ENCODE data around the gene ANKRD16. TPM values are rescaled to one million over a fixed set of nuclear protein-coding genes. Genes with fewer than 3 reads are reported as not detected.
"Not testable (repeated sequence)": the region's sequence is repeated elsewhere in the genome, so short reads cannot be mapped to it uniquely, and the experiment has no call there.

The ANKRD16 gene
- total RNA-seq, 1 donor from 2014 or later, result 6.2 TPM

GRCh38 chr10:5840314-5841307 is 49.1 kb downstream of the ANKRD16 start:
- intact Hi-C loops (cut with micrococcal nuclease), result no loop called here

DNA sequence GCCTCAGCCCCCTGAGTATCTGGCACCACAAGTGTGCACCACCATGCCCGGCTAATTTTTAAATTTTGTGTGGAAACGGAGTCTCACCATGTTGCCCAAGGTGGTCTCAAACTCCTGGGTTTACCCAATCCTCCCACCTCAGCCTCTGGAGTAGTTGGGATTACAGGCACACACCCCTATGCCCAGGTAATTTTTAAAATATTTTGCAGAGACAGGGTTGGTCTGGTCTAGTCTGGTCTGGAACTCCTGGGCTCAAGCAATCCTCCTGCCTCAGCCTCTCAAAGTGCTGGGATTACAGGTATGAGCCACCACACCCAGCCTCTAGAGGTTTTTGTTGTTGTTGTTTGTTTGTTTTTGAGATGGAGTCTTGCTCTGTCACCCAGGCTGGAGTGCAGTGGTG is 53.5 kb downstream of the ANKRD16 start:
- intact Hi-C loops (cut with micrococcal nuclease), result not testable (repeated sequence)

- intact Hi-C loops (cut with micrococcal nuclease), result no loop called here
These were observed 54.1 kb downstream of the ANKRD16 start for GRCh38 chr10:5835446-5836095.

GRCh38 chr10:5833814-5834213 is 55.9 kb downstream of the ANKRD16 start:
- intact Hi-C loops (cut with micrococcal nuclease), result no loop called here

GRCh38 chr10:5832946-5833345 is 56.7 kb downstream of the ANKRD16 start:
- intact Hi-C loops (cut with micrococcal nuclease), result no loop called here

DNA sequence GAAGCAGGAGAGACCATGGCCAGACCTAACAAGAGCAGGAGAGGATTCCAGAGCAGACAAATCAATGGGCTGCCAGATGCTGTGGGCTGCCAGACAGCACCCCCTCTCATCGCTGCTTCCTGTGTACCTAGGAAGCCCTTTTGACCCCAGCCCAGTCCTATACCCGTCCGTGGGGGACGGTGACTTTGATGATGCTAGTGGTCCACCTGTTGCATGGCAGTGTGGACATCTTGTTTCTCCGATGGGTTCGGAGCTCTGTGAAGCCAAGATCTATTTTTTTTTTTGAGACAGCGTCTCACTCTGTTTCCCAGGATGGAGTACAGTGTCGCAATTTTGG is 58.3 kb downstream of the ANKRD16 start:
- intact Hi-C loops (cut with micrococcal nuclease), result no loop called here

DNA sequence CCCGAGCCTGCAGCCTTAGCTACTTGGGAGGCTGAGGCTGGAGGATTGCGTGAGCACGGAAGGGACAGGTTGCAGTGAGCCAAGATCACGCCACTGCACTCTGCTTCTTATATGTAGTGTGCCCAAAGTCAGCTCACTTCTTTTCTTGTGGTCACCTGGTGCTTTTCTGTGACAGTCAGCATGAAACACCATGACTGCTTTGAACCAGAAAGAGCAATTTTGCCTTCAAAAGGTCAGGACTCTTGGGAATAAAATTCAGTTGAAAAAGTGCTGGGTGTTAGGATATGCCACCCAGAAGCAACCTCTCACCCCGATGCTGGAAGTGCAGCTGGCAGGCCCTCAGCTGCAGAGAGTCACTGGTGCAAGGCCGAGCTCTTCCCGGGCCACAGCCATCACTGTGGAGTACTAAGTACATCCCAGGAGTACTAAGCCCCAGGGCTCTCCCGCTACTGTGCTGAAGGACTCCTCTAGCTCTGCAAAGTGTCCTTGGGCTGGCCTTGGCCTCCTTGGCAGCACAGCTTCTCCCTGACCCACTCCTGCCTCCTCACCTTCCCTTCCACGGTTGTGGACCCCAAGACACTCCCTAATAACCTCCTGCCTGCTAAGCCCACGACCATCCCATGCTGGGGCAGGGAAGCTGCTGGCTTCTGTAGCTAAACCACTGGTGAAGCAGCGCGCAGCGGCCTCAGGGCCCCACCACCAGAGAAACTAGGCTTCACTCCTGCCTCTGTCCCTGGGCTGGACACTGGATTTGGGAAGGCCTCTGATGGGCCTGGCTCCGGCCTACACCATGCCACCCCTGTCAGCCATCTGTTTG is 58.9 kb downstream of the ANKRD16 start:
- intact Hi-C loops (cut with micrococcal nuclease), result no loop called here

- intact Hi-C loops (cut with micrococcal nuclease), result no loop called here
These were observed 60.4 kb downstream of the ANKRD16 start for GRCh38 chr10:5829267-5829666.

DNA sequence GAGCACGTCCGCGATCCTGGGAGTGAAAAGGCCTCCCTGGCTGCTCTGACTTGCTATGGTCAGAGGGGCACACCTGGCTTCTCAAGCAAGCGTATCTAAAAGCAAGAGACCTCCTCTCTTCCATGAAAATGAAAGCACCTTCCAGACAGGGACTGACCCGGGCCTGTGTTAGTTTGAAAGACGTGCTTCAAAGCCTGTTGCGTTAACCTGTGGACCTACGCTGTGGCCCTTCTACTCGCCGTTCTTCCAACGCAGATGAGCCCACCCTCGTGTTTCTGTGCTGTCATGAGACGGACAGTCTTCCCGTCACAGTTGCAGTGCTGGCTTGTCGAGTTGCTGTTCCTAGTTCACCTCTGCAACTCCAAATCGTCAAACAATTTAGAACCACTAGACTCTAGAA is 61.0 kb downstream of the ANKRD16 start:
- intact Hi-C loops (cut with micrococcal nuclease), result no loop called here

DNA sequence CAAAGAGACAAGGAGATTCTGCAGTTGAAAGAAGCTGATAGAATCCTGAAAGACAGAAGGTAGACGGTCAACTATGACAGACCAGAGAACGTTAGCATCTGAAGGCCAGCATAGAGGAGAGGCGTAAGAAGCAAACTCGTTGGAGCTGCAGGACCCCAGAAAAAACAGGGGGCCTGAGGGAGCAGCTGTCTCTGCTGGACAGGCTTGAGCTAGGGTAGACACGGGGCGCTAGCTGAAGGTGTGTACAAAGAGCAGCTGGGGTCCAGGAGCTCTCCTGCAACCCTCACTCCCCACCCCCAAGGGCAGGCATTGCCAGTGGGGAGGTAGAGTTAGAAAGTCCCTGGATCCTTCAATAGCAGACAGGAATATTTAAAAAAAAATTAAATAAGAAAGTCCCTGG is 61.9 kb downstream of the ANKRD16 start:
- intact Hi-C loops (cut with micrococcal nuclease), result no loop called here

DNA sequence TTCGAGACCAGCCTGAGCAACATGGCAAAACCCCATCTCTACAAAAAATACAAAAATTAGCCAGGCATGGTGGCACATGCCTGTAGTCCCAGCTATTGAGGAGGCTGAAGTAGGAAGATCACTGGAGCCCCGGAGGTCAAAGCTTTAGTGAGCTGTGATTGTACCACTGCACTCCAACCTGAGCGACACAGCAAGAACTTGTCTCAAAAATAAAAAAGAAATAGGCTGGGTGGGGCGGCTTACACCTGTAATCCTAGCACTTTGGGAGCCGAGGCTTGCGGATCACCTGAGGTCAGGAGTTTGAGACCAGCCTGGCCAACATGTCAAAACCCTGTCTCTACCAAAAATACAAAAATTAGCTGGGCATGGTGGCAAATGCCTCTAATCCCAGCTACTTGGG is 63.2 kb downstream of the ANKRD16 start:
- intact Hi-C loops (cut with micrococcal nuclease), result not testable (repeated sequence)

GRCh38 chr10:5818894-5819293 is 70.8 kb downstream of the ANKRD16 start:
- intact Hi-C loops (cut with micrococcal nuclease), result no loop called here

GRCh38 chr10:5818048-5818331 is 71.7 kb downstream of the ANKRD16 start:
- intact Hi-C loops (cut with micrococcal nuclease), result no loop called here

DNA sequence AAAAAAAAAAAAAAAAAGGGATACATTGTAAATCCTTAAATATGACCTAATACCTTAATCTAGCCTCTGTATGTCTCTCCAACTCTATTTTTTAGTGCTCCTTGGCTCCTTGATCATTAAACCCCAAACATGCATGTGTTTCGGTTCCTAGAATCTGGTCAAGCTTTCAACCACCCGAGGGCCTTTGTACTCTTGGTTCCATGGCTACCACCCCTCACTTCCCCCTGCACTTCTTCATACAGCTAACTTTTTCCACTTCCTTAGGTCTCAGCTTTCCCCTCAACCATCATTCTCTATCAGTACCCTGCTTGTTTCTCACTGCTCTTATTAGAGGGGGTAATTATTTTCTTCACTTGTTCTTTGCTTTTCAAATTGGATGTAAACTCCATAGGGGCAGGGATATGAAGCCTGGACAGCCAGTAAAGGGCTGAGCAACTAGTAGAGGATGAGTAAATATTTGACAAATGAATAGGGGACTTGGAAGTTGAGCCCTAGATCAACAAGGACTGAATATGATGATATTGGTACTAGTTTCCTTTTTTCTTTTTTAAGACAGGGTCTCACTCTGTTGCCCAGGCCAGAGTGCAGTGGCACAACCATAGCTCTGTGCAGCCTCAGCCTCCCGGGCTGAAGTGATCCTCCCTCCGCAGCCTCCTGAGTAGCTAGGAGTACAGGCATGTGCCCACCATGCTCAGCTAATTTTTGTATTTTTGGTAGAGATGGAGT is 72.2 kb downstream of the ANKRD16 start:
- intact Hi-C loops (cut with micrococcal nuclease), result no loop called here

DNA sequence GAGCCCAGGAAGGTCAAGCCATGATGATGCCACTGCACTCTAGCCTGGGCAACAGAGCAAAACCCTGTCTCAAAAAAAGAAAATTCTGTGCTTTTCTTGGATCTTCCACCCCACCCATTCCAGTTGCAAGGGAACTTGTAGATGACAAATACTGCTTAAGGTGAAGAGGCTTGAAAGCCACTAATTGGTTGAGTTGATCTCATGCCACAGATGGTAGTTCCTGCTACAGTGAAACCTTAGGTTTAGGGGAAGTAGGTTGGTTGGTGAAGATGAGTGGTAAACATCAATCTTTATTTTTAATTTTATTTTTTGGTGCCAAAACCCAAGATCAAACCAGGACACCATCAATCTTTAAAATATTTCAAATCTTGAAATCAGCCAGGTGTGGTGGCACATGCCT is 73.5 kb downstream of the ANKRD16 start:
- intact Hi-C loops (cut with micrococcal nuclease), result no loop called here

DNA sequence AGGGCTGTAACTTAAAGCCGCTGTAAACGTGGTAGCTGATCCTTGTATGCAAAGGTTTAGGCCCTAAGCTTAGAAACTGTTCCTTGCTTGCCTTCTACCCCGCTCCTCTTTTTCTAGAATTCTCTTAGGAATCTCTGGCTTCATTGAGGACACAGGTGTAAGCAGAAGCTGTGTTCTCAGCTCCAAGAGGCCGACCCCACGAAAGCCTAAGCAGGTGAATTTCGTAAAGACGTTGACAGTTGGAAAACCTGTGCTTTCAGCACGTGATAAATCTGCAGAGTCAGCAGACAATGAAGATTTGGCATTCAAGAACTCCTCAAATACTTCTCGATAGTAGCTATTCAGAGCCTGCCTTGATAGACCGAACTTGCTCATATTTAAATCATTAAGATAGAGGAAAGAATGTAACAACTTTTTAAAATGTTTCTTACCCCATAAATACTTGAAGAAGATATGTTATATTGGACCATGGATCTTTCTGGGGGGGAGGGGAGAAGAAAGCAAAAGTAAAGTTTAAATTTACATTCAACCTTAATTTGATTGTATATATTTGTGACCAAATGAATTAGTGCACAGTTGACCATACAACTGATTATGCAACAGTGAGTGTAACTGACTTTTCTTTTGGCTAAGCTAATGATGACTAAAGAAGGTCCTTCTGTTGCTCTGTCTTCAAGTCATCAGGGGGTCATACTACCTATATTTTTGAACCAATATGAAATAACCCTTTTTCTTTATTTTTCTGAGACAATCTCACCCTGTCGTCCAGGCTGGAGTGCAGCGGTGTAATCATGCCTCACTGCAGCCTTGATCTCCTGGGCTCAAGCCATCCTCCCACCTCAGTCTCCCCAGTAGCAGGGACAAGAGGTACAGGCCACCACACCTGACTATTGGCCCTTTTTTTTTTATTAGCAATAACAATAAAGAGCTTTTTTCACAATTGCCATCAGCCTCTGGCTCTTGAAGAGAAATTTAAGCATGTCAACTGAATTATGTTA is 75.3 kb downstream of the ANKRD16 start:
- intact Hi-C loops (cut with micrococcal nuclease), result loop anchor here (5.0 kb wide), 3 partner anchors 37 to 348 kb away; no protein-coding TSS in a partner anchor

- intact Hi-C loops (cut with micrococcal nuclease), result loop anchor here (1.0 to 5.0 kb wide), 8 partner anchors 36 to 367 kb away; partner anchors contain the start of genes FBH1, IL15RA, RBM17 and TASOR2
These were observed 76.2 kb downstream of the ANKRD16 start, which contains the start of gene GDI2 for GRCh38 chr10:5813341-5814109. TSS of gene GDI2 (minus strand) at chr10:5813434. CDS start at chr10:5813258, 176 bp downstream.

DNA sequence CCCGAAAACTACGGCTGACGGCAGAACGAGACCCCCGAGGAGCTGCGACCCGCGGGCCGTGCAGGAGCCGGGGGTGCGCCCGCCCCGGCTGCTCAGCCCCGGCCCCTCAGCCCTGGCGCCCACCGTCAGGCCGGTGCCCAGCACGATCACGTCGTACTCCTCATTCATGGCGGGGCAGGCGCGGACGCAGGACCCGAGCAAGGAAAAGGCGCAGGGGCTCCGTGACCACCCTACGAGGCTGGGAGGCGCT is 76.7 kb downstream of the ANKRD16 start:
- intact Hi-C loops (cut with micrococcal nuclease), result loop anchor here (1.0 to 5.0 kb wide), 8 partner anchors 36 to 366 kb away; partner anchors contain the start of genes FBH1, IL15RA, RBM17 and TASOR2
